ENCODE data around the gene RIPK1. TPM values are rescaled to one million over a fixed set of nuclear protein-coding genes. Genes with fewer than 3 reads are reported as not detected.
"Not testable (repeated sequence)": the region's sequence is repeated elsewhere in the genome, so short reads cannot be mapped to it uniquely, and the experiment has no call there.

The RIPK1 gene
- 11.5 and 17.2 TPM in 2 replicates for total RNA-seq (2014; rRNA removed; shearing (Covaris generic))
- polyA plus RNA-seq (2015; cell fraction: cytosol; rRNA removed) = 12.8 TPM in 2 replicates
- polyA plus RNA-seq (2015; cell fraction: nucleus; rRNA removed) = 19.7 and 20.3 TPM in 2 replicates

- peak; percentile 88 for DNase-seq (ENCODE audit: low read depth)
These were observed at the start of gene RIPK1 for GRCh38 chr6:3068329-3069214. Gene RIPK1, plus strand, starts transcription at chr6:3068494. Its CDS starts 8,330 bp downstream, at chr6:3076824.

- DNase-seq (ENCODE audit: low read depth) = no peak
These were observed 49.2 kb upstream of the RIPK1 start for GRCh38 chr6:3019065-3019464.

GRCh38 chr6:3019749-3020320, 48.5 kb upstream of the RIPK1 start:
- no peak for DNase-seq (ENCODE audit: low read depth)

- DNase-seq (ENCODE audit: low read depth) = not testable (repeated sequence)
These were observed 47.2 kb upstream of the RIPK1 start for GRCh38 chr6:3020976-3021598.

GRCh38 chr6:3022765-3023662, 45.3 kb upstream of the RIPK1 start:
- no peak for DNase-seq (ENCODE audit: low read depth)

- DNase-seq (ENCODE audit: low read depth) = peak; percentile 96
These were observed 44.4 kb upstream of the RIPK1 start for GRCh38 chr6:3023663-3024483.

- DNase-seq (ENCODE audit: low read depth) = no peak
These were observed 41.3 kb upstream of the RIPK1 start for GRCh38 chr6:3026791-3027626.

GRCh38 chr6:3028156-3028555, 40.1 kb upstream of the RIPK1 start:
- not testable (repeated sequence) for DNase-seq (ENCODE audit: low read depth)

- DNase-seq (ENCODE audit: low read depth) = no peak
These were observed 36.2 kb upstream of the RIPK1 start for GRCh38 chr6:3031857-3032640.

- DNase-seq (ENCODE audit: low read depth) = peak; percentile 40
These were observed 35.3 kb upstream of the RIPK1 start for GRCh38 chr6:3032986-3033385.

GRCh38 chr6:3033652-3034051, 34.6 kb upstream of the RIPK1 start:
- no peak for DNase-seq (ENCODE audit: low read depth)

- no peak for DNase-seq (ENCODE audit: low read depth)
These were observed 32.9 kb upstream of the RIPK1 start for GRCh38 chr6:3035397-3035796.

- no peak for DNase-seq (ENCODE audit: low read depth)
These were observed 31.2 kb upstream of the RIPK1 start for GRCh38 chr6:3036861-3037637.

GRCh38 chr6:3037638-3038365, 30.5 kb upstream of the RIPK1 start:
- DNase-seq (ENCODE audit: low read depth) = no peak

- DNase-seq (ENCODE audit: low read depth) = no peak
These were observed 28.9 kb upstream of the RIPK1 start for GRCh38 chr6:3039384-3039783.

GRCh38 chr6:3041147-3041546, 27.1 kb upstream of the RIPK1 start:
- DNase-seq (ENCODE audit: low read depth) = no peak

GRCh38 chr6:3041606-3042005, 26.7 kb upstream of the RIPK1 start:
- no peak for DNase-seq (ENCODE audit: low read depth)

All from HT1080 (cell line).